Tibial nerve (tissue), 4 donors: ENCODE measurements around the gene TRIM56. TPM values are rescaled to one million over a fixed set of nuclear protein-coding genes. Genes with fewer than 3 reads are reported as not detected.
"Not testable (repeated sequence)": the region's sequence is repeated elsewhere in the genome, so short reads cannot be mapped to it uniquely, and the experiment has no call there.

Experiments used
- DNase-seq, 2 donors: peaks; one replicate each; pipeline ENCODE4 v3.0.0-alpha.2; 2019; ENCODE audit warnings: low spot score in 2 of 2
- H3K27ac ChIP-seq, 4 donors: fragments of 200-600 bp; sonication (generic) in 3 of 4; one replicate each; pipeline ENCODE4 v1.5.1; 2017 to 2019; ENCODE audit warnings: mild to moderate bottlenecking in 1 of 4
- H3K27me3 ChIP-seq, 2 donors: fragments of 200-600 bp; sonication (generic) in 1 of 2; one replicate each; pipeline versions ENCODE4 v1.5.1 to v1.6.0; 2017 to 2019
- H3K36me3 ChIP-seq, 3 donors: fragments of 200-600 bp; sonication (generic); one replicate each; pipeline ENCODE4 v1.5.1; 2018 to 2019
- H3K4me1 ChIP-seq, 4 donors: fragments of 200-600 bp; sonication (generic) in 3 of 4; one replicate each; pipeline ENCODE4 v1.5.1; 2017 to 2019
- H3K4me3 ChIP-seq, 4 donors: fragments of 200-600 bp; sonication (generic) in 3 of 4; one replicate each; pipeline ENCODE4 v1.5.1; 2017 to 2019; ENCODE audit warnings: mild to moderate bottlenecking in 1 of 4, moderate library complexity in 1 of 4
- H3K9me3 ChIP-seq, 4 donors: fragments of 200-600 bp; sonication (generic) in 3 of 4; one replicate each; pipeline ENCODE4 v1.5.1; 2017 to 2019
- CTCF ChIP-seq, 5 experiments: fragments of 200-600 bp in 3 of 5; fragments of 450-650 bp in 2 of 5; sonication (generic) in 3 of 5; IDR thresholded peaks; one replicate each; pipeline ENCODE4 v1.5.1; 2016 to 2019; ENCODE audit warnings: antibody characterized with exemption in 5 of 5, mild to moderate bottlenecking in 3 of 5, moderate library complexity in 2 of 5
- EP300 ChIP-seq, 2 donors: sonication (generic); formaldehyde crosslinking; IDR thresholded peaks; one replicate each; pipeline ENCODE4 v1.6.1; 2017; ENCODE audit warnings: antibody characterized with exemption in 2 of 2, mild to moderate bottlenecking in 1 of 2
- POLR2A ChIP-seq, 2 donors: fragments of 450-650 bp; IDR thresholded peaks; one replicate each; pipeline ENCODE4 v1.6.1; 2017; ENCODE audit warnings: antibody characterized with exemption in 2 of 2, mild to moderate bottlenecking in 2 of 2, moderate library complexity in 2 of 2
- WGBS, 2 donors: methylation state at CpG; one replicate each; pipeline ENCODE4 v1.1.5; 2018; 5-methylcytosine and 5-hydroxymethylcytosine counted together
- total RNA-seq, 4 donors: library from RNA; depleted of rRNA; stranded (reverse); fragments of >200 nt; gene quantifications; one replicate each; pipeline ENCODE4 v1.1.0, GENCODE V29; 2016

The TRIM56 gene
- total RNA-seq, 4 donors from 2014 or later = 18.6 to 32.4 (median 29.5) TPM

- 59 to 63% methylated on average over 14 to 15 of the region's 15 CpGs for WGBS, 2 donors
- DNase-seq = no peak
- H3K36me3 ChIP-seq = no peaks in the 10 kb centered on the region
- H3K9me3 ChIP-seq = no peaks in the 10 kb centered on the region
- no peak overlapping the region for H3K27ac ChIP-seq
- peaks cover 0 to 37% (median 13%) of the 10 kb centered on the region in 4 donors for H3K4me1 ChIP-seq
- H3K4me3 ChIP-seq = no peak overlapping the region
- TF ChIP-seq EP300 (IDR thresholded peaks at IDR 0.05) = no peak
- TF ChIP-seq CTCF (IDR thresholded peaks at IDR 0.05) = no peak
- no peak for TF ChIP-seq POLR2A (IDR thresholded peaks at IDR 0.05)
- no peaks in the 10 kb centered on the region for H3K27me3 ChIP-seq
Measured at GRCh38 chr7:101104193-101104713, 19.0 kb downstream of the TRIM56 start.

GRCh38 chr7:101104799-101105198 lies 19.5 kb downstream of the TRIM56 start:
- no peak for DNase-seq
- H3K36me3 ChIP-seq = no peaks in the 10 kb centered on the region
- H3K27me3 ChIP-seq = no peaks in the 10 kb centered on the region
- peaks cover 0 to 32% (median 9%) of the 10 kb centered on the region in 4 donors for H3K4me1 ChIP-seq
- H3K9me3 ChIP-seq = no peaks in the 10 kb centered on the region
- H3K4me3 ChIP-seq = no peak overlapping the region
- TF ChIP-seq POLR2A (IDR thresholded peaks at IDR 0.05) = no peak
- 66 to 73% methylated on average over 3 of the region's 3 CpGs for WGBS, 2 donors
- no peak overlapping the region for H3K27ac ChIP-seq

GRCh38 chr7:101105248-101105647 lies 20.0 kb downstream of the TRIM56 start:
- not testable (repeated sequence) for H3K27me3 ChIP-seq, H3K36me3 ChIP-seq, H3K4me3 ChIP-seq, DNase-seq, H3K9me3 ChIP-seq, H3K27ac ChIP-seq
- peaks cover 0 to 27% (median 7%) of the 10 kb centered on the region in 4 donors for H3K4me1 ChIP-seq
- 79% methylated on average over 5 of the region's 5 CpGs for WGBS, 2 donors

DNA sequence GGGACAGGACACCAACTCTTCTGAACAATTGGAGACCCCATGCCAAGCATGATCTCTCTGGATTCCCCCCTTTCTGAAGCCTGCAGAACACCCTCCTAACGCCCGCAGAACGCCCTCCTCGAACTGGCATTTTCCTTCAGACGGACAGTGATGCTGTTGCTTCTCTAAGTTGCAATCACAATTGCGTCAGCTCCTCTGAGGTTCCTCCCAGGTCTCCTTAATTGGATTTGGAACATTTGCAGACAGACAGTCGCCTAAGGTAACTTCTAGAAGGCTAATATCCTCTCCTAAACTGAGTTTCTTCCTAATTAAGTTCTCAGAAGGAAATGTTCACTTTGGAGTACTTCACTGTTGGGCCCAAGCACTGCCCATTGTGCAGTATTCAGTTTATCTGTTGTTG lies 21.1 kb downstream of the TRIM56 start:
- Histone ChIP-seq H3K4me3 (no peak overlapping the region), H3K27me3 (no peaks in the 10 kb centered on the region), H3K4me1 (peaks cover 0 to 17% (median 0%) of the 10 kb centered on the region in 4 donors), H3K9me3 (no peaks in the 10 kb centered on the region), H3K36me3 (no peaks in the 10 kb centered on the region), H3K27ac (no peak overlapping the region)
- WGBS, 2 donors = 85 to 87% methylated on average over 7 of the region's 7 CpGs
- TF ChIP-seq POLR2A (IDR thresholded peaks at IDR 0.05) = no peak
- TF ChIP-seq CTCF (IDR thresholded peaks at IDR 0.05) = no peak
- TF ChIP-seq EP300 (IDR thresholded peaks at IDR 0.05) = no peak
- DNase-seq = no peak

- Histone ChIP-seq H3K9me3 (no peaks in the 10 kb centered on the region), H3K4me3 (no peak overlapping the region), H3K27ac (no peak overlapping the region), H3K4me1 (peaks cover 0 to 13% (median 0%) of the 10 kb centered on the region in 4 donors), H3K36me3 (no peaks in the 10 kb centered on the region), H3K27me3 (no peaks in the 10 kb centered on the region)
- 40 to 48% methylated on average over 16 of the region's 16 CpGs for WGBS, 2 donors
- TF ChIP-seq CTCF (IDR thresholded peaks at IDR 0.05) (no peak), EP300 (IDR thresholded peaks at IDR 0.05) (peak in 1 of 2 donors; percentile 66)
- peak in 1 of 2 donors; percentile 64 for DNase-seq
Measured at GRCh38 chr7:101108330-101108857, 23.1 kb downstream of the TRIM56 start.

- no peaks in the 10 kb centered on the region for H3K36me3 ChIP-seq
- WGBS, 2 donors = 78 to 81% methylated on average over 5 to 7 of the region's 7 CpGs
- H3K27me3 ChIP-seq = no peaks in the 10 kb centered on the region
- H3K4me3 ChIP-seq = no peak overlapping the region
- no peaks in the 10 kb centered on the region for H3K9me3 ChIP-seq
- H3K27ac ChIP-seq = no peak overlapping the region
- H3K4me1 ChIP-seq = peaks cover 0 to 7% (median 0%) of the 10 kb centered on the region in 4 donors
- no peak for TF ChIP-seq CTCF (IDR thresholded peaks at IDR 0.05)
- no peak for TF ChIP-seq EP300 (IDR thresholded peaks at IDR 0.05)
- no peak for TF ChIP-seq POLR2A (IDR thresholded peaks at IDR 0.05)
- no peak for DNase-seq
Measured at GRCh38 chr7:101108961-101109360, 23.7 kb downstream of the TRIM56 start.
